ENCODE results near the gene SLC41A3.

Gene SLC41A3

GRCh38 chr3:126124148-126124868 lies 40.4 kb upstream of the SLC41A3 start:
- no peak overlapping the region for H3K4me3 ChIP-seq (ENCODE audit: low read length)
- no peak for DNase-seq (ENCODE audit: low read depth, low spot score)

GRCh38 chr3:126121632-126122031 lies 37.7 kb upstream of the SLC41A3 start:
- DNase-seq (ENCODE audit: low read depth, low spot score) = no peak
- no peak overlapping the region for H3K4me3 ChIP-seq (ENCODE audit: low read length)

- no peak for DNase-seq (ENCODE audit: low read depth, low spot score)
- no peak overlapping the region for H3K4me3 ChIP-seq (ENCODE audit: low read length)
Measured at GRCh38 chr3:126121074-126121473, 37.1 kb upstream of the SLC41A3 start.

GRCh38 chr3:126119976-126120375 lies 36.1 kb upstream of the SLC41A3 start:
- no peak for DNase-seq (ENCODE audit: low read depth, low spot score)
- H3K4me3 ChIP-seq (ENCODE audit: low read length) = no peak overlapping the region

GRCh38 chr3:126119008-126119675 lies 35.2 kb upstream of the SLC41A3 start:
- H3K4me3 ChIP-seq (ENCODE audit: low read length) = no peak overlapping the region
- DNase-seq (ENCODE audit: low read depth, low spot score) = no peak

- no peak for DNase-seq (ENCODE audit: low read depth, low spot score)
- no peak overlapping the region for H3K4me3 ChIP-seq (ENCODE audit: low read length)
Measured at GRCh38 chr3:126118591-126118990, 34.7 kb upstream of the SLC41A3 start.

- DNase-seq (ENCODE audit: low read depth, low spot score) = no peak
- no peak overlapping the region for H3K4me3 ChIP-seq (ENCODE audit: low read length)
Measured at GRCh38 chr3:126117786-126118185, 33.9 kb upstream of the SLC41A3 start.

GRCh38 chr3:126117212-126117611 lies 33.3 kb upstream of the SLC41A3 start:
- DNase-seq (ENCODE audit: low read depth, low spot score) = no peak
- no peak overlapping the region for H3K4me3 ChIP-seq (ENCODE audit: low read length)

GRCh38 chr3:126116526-126116925 lies 32.6 kb upstream of the SLC41A3 start:
- no peak for DNase-seq (ENCODE audit: low read depth, low spot score)
- H3K4me3 ChIP-seq (ENCODE audit: low read length) = no peak overlapping the region

- no peak for DNase-seq (ENCODE audit: low read depth, low spot score)
- H3K4me3 ChIP-seq (ENCODE audit: low read length) = no peak overlapping the region
Measured at GRCh38 chr3:126114443-126115386, 30.8 kb upstream of the SLC41A3 start.

- DNase-seq (ENCODE audit: low read depth, low spot score) = no peak
- H3K4me3 ChIP-seq (ENCODE audit: low read length) = no peak overlapping the region
Measured at GRCh38 chr3:126113733-126114442, 30.0 kb upstream of the SLC41A3 start.

- no peak for DNase-seq (ENCODE audit: low read depth, low spot score)
- H3K4me3 ChIP-seq (ENCODE audit: low read length) = no peak overlapping the region
Measured at GRCh38 chr3:126113238-126113555, 29.3 kb upstream of the SLC41A3 start.

- no peak overlapping the region for H3K4me3 ChIP-seq (ENCODE audit: low read length)
- DNase-seq (ENCODE audit: low read depth, low spot score) = no peak
Measured at GRCh38 chr3:126112531-126113237, 28.8 kb upstream of the SLC41A3 start.

GRCh38 chr3:126111566-126112475 lies 27.9 kb upstream of the SLC41A3 start:
- no peak overlapping the region for H3K4me3 ChIP-seq (ENCODE audit: low read length)
- DNase-seq (ENCODE audit: low read depth, low spot score) = no peak

GRCh38 chr3:126111126-126111551 lies 27.2 kb upstream of the SLC41A3 start:
- no peak for DNase-seq (ENCODE audit: low read depth, low spot score)
- no peak overlapping the region for H3K4me3 ChIP-seq (ENCODE audit: low read length)

GRCh38 chr3:126110431-126111125 lies 26.7 kb upstream of the SLC41A3 start:
- no peak for DNase-seq (ENCODE audit: low read depth, low spot score)
- H3K4me3 ChIP-seq (ENCODE audit: low read length) = no peak overlapping the region

- DNase-seq (ENCODE audit: low read depth, low spot score) = no peak
- H3K4me3 ChIP-seq (ENCODE audit: low read length) = no peak overlapping the region
Measured at GRCh38 chr3:126109880-126110235, 25.9 kb upstream of the SLC41A3 start.

All from Jurkat, Clone E6-1 (cell line).